DLD1 (cell line): ENCODE results near the gene ZNF853.
"Not testable (repeated sequence)": the region's sequence is repeated elsewhere in the genome, so short reads cannot be mapped to it uniquely, and the experiment has no call there.

Source experiments
- in situ Hi-C: cut with HindIII; loops from 2 replicates; pipeline ENCODE4 v1.10.0; 2017; ENCODE audit warnings: low sequenced_read_pairs

The ZNF853 gene

DNA sequence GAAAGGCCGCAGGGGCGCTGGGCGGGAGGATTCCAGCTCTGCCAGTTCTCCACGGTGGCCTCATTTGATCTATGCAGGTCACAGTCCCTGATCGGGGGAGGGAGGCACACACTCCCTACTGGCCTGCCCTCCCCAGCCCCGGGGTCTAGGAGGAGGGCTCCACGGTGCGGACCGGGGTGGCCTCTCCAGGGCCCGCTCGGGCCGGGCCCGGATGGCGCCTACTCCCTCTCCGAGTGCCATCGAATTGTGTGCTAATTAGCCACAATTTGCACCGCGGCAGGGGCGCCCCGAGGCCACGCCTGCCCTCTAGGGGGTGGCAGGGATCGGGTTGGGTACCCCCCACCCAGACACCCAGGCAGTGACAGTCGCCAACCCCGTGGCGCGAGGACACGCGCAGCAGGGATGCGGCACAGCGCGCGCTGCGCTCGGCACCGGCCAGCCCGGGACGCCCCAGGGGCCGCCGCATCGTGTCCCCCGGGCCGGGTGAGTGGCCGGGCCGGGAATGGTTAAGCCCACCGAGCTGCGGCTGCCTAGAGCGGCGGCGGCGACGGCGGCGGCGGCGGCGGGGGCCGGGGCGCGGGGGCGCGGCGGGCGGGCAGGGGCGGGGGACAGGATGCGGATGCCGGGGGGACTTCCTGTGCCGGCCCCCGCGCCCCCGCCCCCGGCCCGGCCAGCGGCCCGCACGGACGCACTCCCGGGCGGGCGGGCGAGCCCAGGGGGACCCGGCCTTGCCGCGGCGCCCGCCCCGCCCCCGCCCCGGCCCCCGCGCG, at the start of gene ZNF853:
TSS of gene ZNF853 (plus strand) at position 658 of the 770 bp plus-strand sequence. CDS start 565 bp downstream, outside the sequence.
- in situ Hi-C loops: no loop called here

- in situ Hi-C loops: no loop called here
Observed at GRCh38 chr7:6565655-6566054, 49.8 kb upstream of the ZNF853 start.

GRCh38 chr7:6567886-6568285, 47.5 kb upstream of the ZNF853 start:
- in situ Hi-C loops: no loop called here

DNA sequence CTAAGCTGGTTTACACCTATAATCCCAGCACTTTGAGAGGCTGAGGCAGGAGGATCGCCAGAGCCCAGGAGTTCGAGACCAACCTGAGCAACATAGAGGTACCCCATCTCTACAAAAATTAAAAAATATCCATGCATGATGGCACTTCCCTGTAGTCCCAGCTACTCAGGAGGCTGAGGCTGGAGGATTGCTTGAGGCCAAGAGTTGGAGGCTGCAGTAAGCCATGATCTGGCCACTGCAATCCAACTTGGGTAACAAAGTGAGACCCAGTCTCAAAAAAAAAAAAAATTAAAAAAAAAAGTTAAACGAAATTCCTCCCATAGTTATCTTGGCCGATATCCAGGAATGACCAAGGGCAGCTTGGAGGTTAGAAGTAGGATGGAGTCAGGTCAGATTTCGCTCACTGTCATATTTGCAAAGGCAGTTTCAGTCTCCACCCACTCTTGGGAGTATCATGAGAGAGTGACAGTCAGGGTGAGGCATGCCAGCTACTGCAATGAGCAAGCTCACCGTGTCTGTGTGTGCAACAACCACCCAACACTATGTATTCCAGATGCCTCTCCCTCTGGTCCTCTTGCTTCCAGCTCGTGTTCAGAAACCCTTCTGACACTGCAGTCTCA, 44.1 kb upstream of the ZNF853 start:
- in situ Hi-C loops: no loop called here

DNA sequence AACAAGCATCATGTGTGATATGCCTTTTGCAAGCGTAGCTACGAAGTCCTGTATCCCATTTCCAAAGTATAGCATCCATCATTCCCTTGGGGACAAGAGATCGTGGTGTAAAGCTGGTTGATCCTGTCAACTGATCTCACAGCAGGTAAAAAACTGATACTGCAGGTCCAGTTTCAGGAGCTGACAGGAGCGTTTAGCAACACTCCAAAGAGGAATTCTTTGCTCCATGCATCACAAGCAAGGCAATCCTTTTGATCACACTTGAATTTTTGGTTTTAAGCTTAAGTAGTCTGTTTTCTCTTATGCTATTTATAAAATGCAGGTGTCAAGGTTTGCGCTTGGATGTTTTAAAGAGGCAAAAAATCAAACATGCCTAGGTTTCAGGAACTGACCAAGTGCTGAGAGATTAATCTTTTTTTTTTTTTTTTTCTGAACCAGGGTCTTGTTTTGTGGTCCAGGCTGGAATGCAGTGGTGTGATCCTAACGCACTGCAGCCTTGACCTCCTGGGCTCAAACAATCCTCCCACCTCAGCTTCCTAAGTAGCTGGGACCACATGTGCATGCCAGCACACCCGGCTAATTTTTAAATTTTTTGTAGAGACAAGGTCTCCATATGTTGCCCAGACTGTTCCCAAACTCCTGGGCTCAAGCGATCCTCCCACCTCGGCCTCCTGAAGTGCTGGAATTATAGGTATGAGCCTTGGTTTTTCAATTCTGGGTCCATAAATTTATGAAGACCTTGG, 40.0 kb upstream of the ZNF853 start:
- in situ Hi-C loops: no loop called here

GRCh38 chr7:6576024-6576866, 39.2 kb upstream of the ZNF853 start:
- in situ Hi-C loops: no loop called here

- in situ Hi-C loops: not testable (repeated sequence)
Observed at GRCh38 chr7:6576867-6577368, 38.5 kb upstream of the ZNF853 start.

DNA sequence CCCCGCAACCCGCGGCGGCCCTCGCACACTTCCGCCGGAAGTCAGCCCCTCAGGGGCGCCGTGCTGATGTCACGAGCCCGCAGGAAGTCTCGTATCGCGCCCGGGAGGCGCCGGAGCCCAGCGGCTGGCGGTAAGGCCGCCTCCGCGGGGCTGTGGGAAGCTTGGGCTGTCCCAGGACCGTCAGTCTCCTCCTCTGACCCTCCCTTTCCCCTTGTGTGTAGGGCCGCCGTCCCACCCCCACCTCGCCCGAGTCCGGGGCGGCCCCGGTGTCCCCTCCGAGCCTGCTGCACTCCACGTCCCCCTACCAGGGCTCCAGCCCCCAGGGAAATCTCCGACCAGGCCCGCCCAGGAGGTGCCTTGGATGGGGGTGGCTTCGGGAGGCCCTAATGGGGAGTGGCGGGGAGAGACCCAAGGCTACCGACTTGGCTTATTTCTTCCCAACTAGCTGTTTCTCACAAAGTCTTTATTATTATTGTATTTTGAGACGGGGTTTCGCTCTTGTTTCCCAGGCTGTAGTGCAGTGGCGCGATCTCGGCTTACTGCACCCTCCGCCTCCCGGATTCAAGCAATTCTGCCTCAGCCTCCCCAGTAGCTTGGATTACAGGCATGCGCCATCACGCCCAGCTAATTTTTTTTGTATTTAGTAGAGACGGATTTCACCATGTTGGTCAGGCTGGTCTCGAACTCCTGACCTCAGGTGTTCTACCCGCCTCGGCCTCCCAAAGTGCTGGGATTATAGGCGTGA, 37.9 kb upstream of the ZNF853 start, which contains the start of gene ZDHHC4:
TSS of gene ZDHHC4 (plus strand) at position 86 of the 745 bp plus-strand sequence. CDS start 3,108 bp downstream, outside the sequence.
- in situ Hi-C loops: no loop called here

GRCh38 chr7:6578114-6579084, 37.0 kb upstream of the ZNF853 start:
- in situ Hi-C loops: no loop called here

- in situ Hi-C loops: no loop called here
Observed at GRCh38 chr7:6579446-6579845, 36.0 kb upstream of the ZNF853 start.

DNA sequence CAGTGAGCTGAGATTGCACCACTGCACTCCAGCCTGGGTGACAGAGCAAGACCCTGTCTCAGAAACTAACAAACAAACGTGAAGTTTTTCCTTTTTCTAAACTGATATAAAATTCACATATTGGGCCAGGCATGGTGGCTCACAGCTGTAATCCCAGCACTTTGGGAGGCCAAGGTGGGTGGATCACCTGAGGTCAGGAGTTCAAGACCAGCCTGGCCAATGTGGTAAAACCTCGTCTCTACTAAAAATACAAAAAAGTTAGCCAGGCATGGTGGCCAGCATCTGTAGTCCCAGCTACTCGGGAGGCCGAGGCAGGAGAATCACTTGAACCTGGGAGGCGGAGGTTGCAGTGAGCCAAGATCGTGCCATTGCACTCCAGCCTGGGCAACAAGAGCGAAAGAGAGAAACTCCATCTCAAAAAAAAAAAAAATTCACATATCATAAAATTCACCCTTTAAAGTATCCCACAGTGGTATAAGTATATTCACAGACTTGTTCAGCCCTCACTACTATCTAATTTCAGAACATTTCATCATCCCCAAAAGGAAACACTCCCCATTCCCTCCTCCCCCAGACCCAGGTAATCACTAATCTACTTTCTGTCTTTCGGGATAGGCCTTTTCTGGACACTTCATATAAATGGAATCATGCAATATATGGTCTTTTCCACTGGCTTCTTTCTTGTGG, 29.5 kb upstream of the ZNF853 start:
- in situ Hi-C loops: not testable (repeated sequence)

DNA sequence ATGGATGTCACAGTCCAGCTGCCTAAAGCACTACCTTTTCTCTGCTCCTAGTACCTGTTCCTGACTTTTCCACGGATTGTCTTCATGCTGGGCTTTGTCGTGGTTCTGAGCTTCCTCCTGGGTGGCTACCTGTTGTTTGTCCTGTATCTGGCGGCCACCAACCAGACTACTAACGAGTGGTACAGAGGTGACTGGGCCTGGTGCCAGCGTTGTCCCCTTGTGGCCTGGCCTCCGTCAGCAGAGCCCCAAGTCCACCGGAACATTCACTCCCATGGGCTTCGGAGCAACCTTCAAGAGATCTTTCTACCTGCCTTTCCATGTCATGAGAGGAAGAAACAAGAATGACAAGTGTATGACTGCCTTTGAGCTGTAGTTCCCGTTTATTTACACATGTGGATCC, 26.8 kb upstream of the ZNF853 start:
- in situ Hi-C loops: no loop called here

DNA sequence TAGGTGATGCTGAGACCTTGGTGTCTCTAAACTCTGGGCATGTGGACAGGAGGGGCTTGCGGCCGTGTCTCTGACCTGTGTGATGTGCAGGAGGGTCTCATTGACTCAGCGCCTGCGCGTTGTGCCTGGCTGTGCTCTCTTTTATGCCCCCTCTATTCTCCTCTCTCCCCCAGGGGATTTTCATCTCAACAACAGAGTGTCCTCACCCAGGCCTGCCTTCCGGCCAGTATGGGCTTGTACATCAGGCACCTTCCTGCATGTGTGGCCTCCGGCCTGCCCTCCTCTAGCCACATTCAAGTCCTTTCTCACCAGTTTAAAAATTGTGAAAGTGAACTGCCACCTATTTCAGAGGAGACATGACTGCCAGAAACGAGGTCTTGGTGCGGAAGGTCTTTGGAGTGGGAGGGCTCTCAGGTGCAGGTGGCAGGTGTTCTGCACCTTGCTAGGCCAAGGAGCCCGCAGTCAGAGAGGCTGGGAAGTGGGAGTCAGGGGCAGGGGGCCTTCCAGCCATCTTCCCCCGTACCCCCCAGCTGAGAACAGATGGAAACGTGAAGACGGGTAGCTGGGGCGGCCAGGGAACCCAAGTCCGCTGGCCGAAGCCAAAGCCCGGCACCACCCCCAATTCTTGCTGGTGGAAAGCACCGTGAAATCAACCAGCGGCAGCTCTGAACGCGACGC, 26.1 kb upstream of the ZNF853 start:
- in situ Hi-C loops: no loop called here

DNA sequence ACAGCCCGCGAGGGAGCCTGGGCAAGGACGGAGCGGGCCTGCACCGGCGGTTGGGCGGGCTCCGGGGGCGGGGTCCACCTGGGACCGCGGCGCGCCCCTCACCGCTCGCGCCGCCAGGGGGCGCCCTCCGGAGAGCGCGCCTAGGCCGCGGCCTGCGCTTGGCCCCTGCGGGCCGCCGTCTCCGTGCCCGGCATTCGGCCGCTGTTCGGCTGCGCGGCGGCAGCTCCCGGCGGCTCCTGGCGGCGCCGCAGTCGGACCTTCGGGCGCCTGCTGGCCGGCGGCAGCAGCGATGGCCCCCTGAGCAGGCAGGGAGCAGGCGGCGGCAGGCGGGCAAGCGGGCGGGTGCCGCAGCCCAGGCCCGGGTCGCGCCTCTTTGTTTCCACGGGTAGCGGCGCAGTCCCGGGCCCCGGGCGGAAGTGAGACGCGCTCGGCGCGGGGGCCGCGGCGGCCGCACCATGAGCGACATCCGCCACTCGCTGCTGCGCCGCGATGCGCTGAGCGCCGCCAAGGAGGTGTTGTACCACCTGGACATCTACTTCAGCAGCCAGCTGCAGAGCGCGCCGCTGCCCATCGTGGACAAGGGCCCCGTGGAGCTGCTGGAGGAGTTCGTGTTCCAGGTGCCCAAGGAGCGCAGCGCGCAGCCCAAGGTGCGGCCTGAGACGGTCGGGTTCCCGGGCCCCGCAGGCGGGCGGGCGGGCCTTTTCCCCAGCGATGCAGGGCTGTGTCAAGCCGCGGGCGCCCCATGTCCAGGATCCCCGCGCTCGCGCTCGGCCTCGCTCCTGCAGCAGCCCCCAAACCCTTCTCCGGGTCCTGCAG, 25.4 kb upstream of the ZNF853 start, which contains the start of gene INTS15:
TSS of gene INTS15 (plus strand) at position 193 of the 816 bp plus-strand sequence. CDS start at position 456, 263 bp downstream.
- in situ Hi-C loops: no loop called here

GRCh38 chr7:6590645-6591110, 24.7 kb upstream of the ZNF853 start:
- in situ Hi-C loops: no loop called here

DNA sequence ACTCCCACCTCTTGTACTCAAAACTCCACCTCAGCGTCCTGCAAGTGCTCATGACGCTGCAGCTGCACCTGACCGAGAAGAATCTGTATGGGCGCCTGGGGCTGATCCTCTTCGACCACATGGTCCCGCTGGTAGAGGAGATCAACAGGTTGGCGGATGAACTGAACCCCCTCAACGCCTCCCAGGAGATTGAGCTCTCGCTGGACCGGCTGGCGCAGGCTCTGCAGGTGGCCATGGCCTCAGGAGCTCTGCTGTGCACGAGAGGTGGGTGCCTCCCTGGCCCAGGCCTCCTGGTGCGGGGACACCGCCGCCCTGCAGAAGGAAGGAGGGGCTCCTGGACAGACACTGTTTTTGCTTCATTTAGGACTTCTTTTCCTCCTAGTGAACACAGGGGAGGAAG, 15.3 kb upstream of the ZNF853 start:
- in situ Hi-C loops: no loop called here
